ENCODE results near the gene ATP5PO. TPM values are rescaled to one million over a fixed set of nuclear protein-coding genes. Genes with fewer than 3 reads are reported as not detected.

ATP5PO gene
- total and polyA plus RNA-seq, 2 donors (not counting 1 experiment from before 2014, with no cell fraction given), result 123 to 139 TPM

DNA sequence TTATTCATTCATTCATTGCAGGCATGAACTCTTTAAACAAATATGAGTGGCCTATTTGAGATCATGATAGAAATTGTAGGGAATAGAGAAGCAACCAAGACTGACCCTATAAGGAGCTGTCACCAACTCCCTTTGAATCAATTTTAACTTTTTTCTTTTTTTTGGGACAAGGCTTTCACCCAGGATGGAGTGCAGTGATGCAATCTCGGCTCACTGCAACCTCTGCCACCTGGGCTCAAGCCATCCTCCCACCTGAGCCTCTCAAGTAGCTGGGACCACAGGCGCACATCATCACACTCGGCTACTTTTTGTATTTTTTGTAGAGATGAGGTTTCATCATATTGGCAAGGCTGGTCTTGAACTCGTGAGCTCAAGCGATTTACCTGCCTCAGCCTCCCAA is 17.1 kb upstream of the ATP5PO start:
- H3K27ac ChIP-seq (ENCODE audit: low read length in 2 of 2), result no peak overlapping the region
- POLR2A ChIA-PET, result interaction anchor here (1.0 kb wide), 1 partner anchor 140 kb away, joined by 3 read pairs; the partner anchor contains the start of genes MRPS6 and SLC5A3

DNA sequence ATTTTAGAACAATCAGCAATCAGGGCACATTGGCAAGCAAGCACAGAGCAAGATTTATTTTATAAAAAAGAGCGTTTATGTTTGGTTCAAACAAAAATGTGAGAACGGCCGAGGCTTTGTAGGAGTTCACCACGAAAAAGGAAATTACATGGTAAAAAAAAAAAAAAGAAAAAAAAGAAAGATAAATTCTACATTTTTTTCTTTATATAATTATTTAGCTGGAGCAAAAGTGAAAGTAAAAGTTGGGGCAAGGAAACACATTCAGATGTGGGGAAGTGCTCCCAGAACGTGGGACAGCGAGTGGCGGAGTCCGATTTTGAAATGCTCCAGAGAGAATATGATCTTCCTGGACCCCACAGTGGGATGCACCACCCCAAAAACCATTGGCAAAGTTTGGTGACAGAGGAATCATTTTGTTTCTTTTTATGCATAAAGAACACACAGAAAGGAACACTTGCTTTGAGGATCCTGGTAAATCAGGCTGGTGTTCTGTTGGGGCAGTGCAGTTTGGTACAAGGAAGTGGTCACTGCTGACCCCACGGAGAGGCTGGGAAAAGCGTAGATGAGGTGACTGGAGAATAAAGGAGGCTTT is 16.3 kb upstream of the ATP5PO start:
- H3K27ac ChIP-seq (ENCODE audit: low read length in 2 of 2), result peak overlapping the region; percentile 49 to 55
- H3K4me1 ChIP-seq (ENCODE audit: control insufficient read depth in 2 of 2, insufficient read depth in 2 of 2, low read length in 2 of 2), result peaks cover 6 to 13% of the 10 kb centered on the region in 2 donors
- intact Hi-C loops (cut with micrococcal nuclease), result no loop called here
- Mint-ChIP-seq H3K27me3 (no peaks in the 10 kb centered on the region), H3K4me3 (peak overlapping the region; percentile 93), H3K4me1 (peaks cover 11% of the 10 kb centered on the region), H3K27ac (peak overlapping the region; percentile 88), H3K9me3 (ENCODE audit: insufficient read depth) (no peaks in the 10 kb centered on the region)
- H3K36me3 ChIP-seq (replicated peaks in 1 of 2; ENCODE audit: control extremely low read depth in 1 of 2, control insufficient read depth in 1 of 2, extremely low read depth in 1 of 2, insufficient read depth in 2 of 2, low read length in 1 of 2), result no peaks in the 10 kb centered on the region
- peak; percentile 49 for DNase-seq
- POLR2A ChIA-PET, result interaction anchor here (1.0 kb wide), 1 partner anchor 141 kb away, joined by 3 read pairs; the partner anchor contains the start of genes MRPS6 and SLC5A3
- no peaks in the 10 kb centered on the region for H3K27me3 ChIP-seq (replicated peaks in 1 of 4; ENCODE audit: control extremely low read depth in 1 of 4, control insufficient read depth in 3 of 4, insufficient read depth in 4 of 4, low read length in 3 of 4)
- TF ChIP-seq, protein P1, sequence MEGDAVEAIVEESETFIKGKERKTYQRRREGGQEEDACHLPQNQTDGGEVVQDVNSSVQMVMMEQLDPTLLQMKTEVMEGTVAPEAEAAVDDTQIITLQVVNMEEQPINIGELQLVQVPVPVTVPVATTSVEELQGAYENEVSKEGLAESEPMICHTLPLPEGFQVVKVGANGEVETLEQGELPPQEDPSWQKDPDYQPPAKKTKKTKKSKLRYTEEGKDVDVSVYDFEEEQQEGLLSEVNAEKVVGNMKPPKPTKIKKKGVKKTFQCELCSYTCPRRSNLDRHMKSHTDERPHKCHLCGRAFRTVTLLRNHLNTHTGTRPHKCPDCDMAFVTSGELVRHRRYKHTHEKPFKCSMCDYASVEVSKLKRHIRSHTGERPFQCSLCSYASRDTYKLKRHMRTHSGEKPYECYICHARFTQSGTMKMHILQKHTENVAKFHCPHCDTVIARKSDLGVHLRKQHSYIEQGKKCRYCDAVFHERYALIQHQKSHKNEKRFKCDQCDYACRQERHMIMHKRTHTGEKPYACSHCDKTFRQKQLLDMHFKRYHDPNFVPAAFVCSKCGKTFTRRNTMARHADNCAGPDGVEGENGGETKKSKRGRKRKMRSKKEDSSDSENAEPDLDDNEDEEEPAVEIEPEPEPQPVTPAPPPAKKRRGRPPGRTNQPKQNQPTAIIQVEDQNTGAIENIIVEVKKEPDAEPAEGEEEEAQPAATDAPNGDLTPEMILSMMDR (IDR thresholded peaks at IDR 0.05), result no peak
- TF ChIP-seq EZH2 (IDR thresholded peaks at IDR 0.05; ENCODE audit: borderline replicate concordance, insufficient read depth, low read depth, low read length, poor library complexity, severe bottlenecking), result no peak
- H3K79me2 ChIP-seq (ENCODE audit: control insufficient read depth, insufficient read depth, low read length), result no peaks in the 10 kb centered on the region
- H4K20me1 ChIP-seq (ENCODE audit: control insufficient read depth, insufficient read depth, low read length, poor library complexity, severe bottlenecking), result no peaks in the 10 kb centered on the region
- ATAC-seq (ENCODE audit: low read depth), result no peak
- H3K9me3 ChIP-seq (ENCODE audit: control extremely low read depth in 1 of 3, control insufficient read depth in 2 of 3, insufficient read depth in 1 of 3, low read length in 2 of 3), result no peaks in the 10 kb centered on the region
- CTCF ChIA-PET, result interaction anchor here (1.0 to 4.9 kb wide), 4 partner anchors 8 to 761 kb away, joined by 3 to 39 read pairs (median 14); no protein-coding TSS in a partner anchor
- peak overlapping the region; percentile 92 for H2AFZ ChIP-seq (ENCODE audit: insufficient read depth, low read depth, low read length, poor library complexity, severe bottlenecking)
- H3K9ac ChIP-seq (ENCODE audit: low read length), result peak overlapping the region; percentile 76
- WGBS (ENCODE audit: insufficient coverage), result 9% methylated on average over 3 of the region's 10 CpGs
- H3K4me2 ChIP-seq (replicated peaks; ENCODE audit: low read depth, low read length, poor library complexity, severe bottlenecking), result peak overlapping the region; percentile 75
- peak overlapping the region; percentile 56 to 95 (median 68) for H3K4me3 ChIP-seq (ENCODE audit: control extremely low read depth in 1 of 5, extremely low read depth in 1 of 5, insufficient read depth in 1 of 5, low read depth in 2 of 5, low read length in 4 of 5)

More for the DNA sequence above, 17.1 kb upstream of the ATP5PO start:
- peak overlapping the region; percentile 93 for H3K4me3 Mint-ChIP-seq
- H3K9me3 Mint-ChIP-seq (ENCODE audit: insufficient read depth), result no peaks in the 10 kb centered on the region
- H2AFZ ChIP-seq (ENCODE audit: insufficient read depth, low read depth, low read length, poor library complexity, severe bottlenecking), result peak overlapping the region; percentile 92
- CTCF ChIA-PET, result interaction anchor here (1.6 to 4.9 kb wide), 5 partner anchors 9 to 415 kb away, joined by 3 to 39 read pairs (median 5); partner anchors contain the start of genes MRPS6 and SLC5A3
- peaks cover 6 to 21% of the 10 kb centered on the region in 2 donors for H3K4me1 ChIP-seq (ENCODE audit: control insufficient read depth in 2 of 2, insufficient read depth in 2 of 2, low read length in 2 of 2)
- no peak overlapping the region for H3K9ac ChIP-seq (ENCODE audit: low read length)
- peaks cover 14% of the 10 kb centered on the region for H3K4me1 Mint-ChIP-seq
- no peaks in the 10 kb centered on the region for H3K27me3 Mint-ChIP-seq
- TF ChIP-seq, protein P1 (IDR thresholded peaks at IDR 0.05), result no peak
- TF ChIP-seq EZH2 (IDR thresholded peaks at IDR 0.05; ENCODE audit: borderline replicate concordance, insufficient read depth, low read depth, low read length, poor library complexity, severe bottlenecking), result no peak
- ATAC-seq (ENCODE audit: low read depth) (no peak), DNase-seq (no peak)
- WGBS (ENCODE audit: insufficient coverage), result 100% methylated on average over 2 of the region's 5 CpGs
- no peaks in the 10 kb centered on the region for H3K79me2 ChIP-seq (ENCODE audit: control insufficient read depth, insufficient read depth, low read length)
- H3K27ac Mint-ChIP-seq, result peak overlapping the region; percentile 88
- intact Hi-C loops (cut with micrococcal nuclease), result no loop called here
- H3K36me3 ChIP-seq (replicated peaks in 1 of 2; ENCODE audit: control extremely low read depth in 1 of 2, control insufficient read depth in 1 of 2, extremely low read depth in 1 of 2, insufficient read depth in 2 of 2, low read length in 1 of 2), result no peaks in the 10 kb centered on the region
- H3K4me2 ChIP-seq (replicated peaks; ENCODE audit: low read depth, low read length, poor library complexity, severe bottlenecking), result peak overlapping the region; percentile 75
- peak overlapping the region in 2 of 5 experiments; percentile 68 to 73 for H3K4me3 ChIP-seq (ENCODE audit: control extremely low read depth in 1 of 5, extremely low read depth in 1 of 5, insufficient read depth in 1 of 5, low read depth in 2 of 5, low read length in 4 of 5)
- no peaks in the 10 kb centered on the region for H4K20me1 ChIP-seq (ENCODE audit: control insufficient read depth, insufficient read depth, low read length, poor library complexity, severe bottlenecking)
- no peaks in the 10 kb centered on the region for H3K27me3 ChIP-seq (replicated peaks in 1 of 4; ENCODE audit: control extremely low read depth in 1 of 4, control insufficient read depth in 3 of 4, insufficient read depth in 4 of 4, low read length in 3 of 4)
- no peaks in the 10 kb centered on the region for H3K9me3 ChIP-seq (ENCODE audit: control extremely low read depth in 1 of 3, control insufficient read depth in 2 of 3, insufficient read depth in 1 of 3, low read length in 2 of 3)

Data from B cell (primary cell).